ENCODE data around the gene IPO9. TPM values are rescaled to one million over a fixed set of nuclear protein-coding genes. Genes with fewer than 3 reads are reported as not detected.

The IPO9 gene
- 12.8 and 17.2 TPM in 2 replicates for total RNA-seq

DNA sequence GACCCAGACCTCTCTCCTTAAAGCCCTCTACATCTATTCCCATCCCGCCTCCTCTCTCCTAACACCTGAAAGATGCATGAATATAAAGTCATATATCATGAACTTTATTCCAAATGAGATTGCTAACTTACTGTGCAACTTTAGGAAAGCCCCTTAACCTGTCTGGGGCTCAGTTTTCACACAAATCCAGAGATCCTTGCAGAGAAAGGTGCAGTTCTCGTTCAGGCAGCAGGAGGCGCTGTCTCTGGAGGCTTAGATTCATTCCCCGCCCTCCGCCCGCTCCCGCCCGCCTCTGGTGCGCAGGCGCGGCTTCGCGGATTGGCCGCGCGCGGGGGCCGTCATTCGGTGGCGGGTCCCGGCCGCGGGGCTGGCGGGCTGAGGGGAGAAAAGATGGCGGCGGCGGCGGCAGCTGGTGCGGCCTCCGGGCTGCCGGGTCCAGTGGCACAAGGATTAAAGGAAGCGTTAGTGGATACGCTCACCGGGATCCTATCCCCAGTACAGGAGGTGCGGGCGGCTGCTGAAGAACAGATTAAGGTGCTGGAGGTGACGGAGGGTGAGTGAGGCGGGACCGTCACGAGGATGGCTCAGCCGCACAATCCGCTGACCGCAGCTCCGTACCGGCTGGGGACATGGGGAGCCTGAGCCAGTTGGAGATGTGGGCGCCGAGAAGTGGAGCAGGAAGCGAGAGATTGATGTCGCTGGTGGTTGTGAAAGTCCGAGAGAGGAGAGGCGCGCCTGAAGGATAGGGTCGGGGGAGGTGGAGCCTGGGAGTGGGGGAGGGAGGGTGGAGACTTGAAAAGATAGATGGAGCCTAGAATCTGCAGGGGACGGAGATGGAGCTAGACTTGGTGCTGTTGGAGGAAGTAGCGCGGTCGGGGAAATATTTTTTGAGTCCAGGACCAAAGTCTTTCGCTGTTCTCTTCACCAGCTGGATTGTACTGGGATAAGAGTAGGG, at the start of gene IPO9:
Gene IPO9 (plus strand): TSS at position 338 of the 955 bp plus-strand sequence. CDS start 53 bp downstream, at position 391.

DNA sequence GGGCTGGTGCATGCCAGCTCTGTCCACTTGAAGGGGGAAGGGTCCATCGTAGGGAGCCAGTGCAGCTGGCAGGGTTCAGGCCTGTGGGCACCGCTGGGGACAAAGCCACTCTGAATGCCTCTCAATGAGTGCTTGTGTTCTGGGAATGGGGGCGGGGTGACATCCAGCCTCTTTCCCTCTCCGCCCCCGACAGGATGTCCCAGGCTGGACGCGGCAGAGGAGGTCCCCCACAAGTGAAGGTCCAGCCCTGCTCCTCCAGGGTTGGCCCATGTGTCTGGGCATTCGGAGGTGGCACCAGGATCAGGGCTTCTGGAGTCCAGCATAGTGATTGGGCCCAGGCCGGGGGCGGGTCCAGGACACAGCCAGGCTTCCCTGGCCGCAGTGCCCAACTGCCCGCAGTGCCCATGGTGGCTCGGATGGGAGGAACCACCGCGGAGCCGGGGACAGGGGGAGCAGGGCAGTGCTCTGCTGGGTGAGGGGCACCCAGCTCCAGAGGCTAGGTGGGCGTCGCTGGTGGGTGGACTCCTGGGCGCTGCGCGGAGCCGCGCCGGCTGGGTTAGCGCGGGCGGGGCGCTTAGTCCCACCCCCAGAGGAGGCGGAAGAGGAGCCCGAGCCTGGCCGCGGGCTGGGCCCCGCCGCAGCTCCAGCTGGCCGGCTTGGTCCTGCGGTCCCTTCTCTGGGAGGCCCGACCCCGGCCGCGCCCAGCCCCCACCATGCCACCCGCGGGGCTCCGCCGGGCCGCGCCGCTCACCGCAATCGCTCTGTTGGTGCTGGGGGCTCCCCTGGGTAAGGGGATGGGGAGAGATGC, 59.5 kb downstream of the IPO9 start, which contains the start of gene SHISA4:
Gene SHISA4 (plus strand): TSS at position 617 of the 808 bp plus-strand sequence. CDS start 97 bp downstream, at position 714.

Other genes with a start within 250 kb of the IPO9 start
- gene SHISA4, start 59.7 kb downstream of the IPO9 start, total RNA-seq, result 3.8 and 7.1 TPM in 2 replicates
- not detected in 2 replicates for gene LMOD1, start 117.4 kb downstream of the IPO9 start, total RNA-seq
- 40.5 and 40.6 TPM in 2 replicates for gene TIMM17A, start 126.3 kb downstream of the IPO9 start, total RNA-seq
- 117 and 127 TPM in 2 replicates for gene RNPEP, start 153.5 kb downstream of the IPO9 start, total RNA-seq
- gene ELF3, start 181.4 kb downstream of the IPO9 start, total RNA-seq, result 39.6 and 44.8 TPM in 2 replicates